Measurements from ENCODE around the gene KCNA2.
A peak's percentile ranks its signal among the peaks of the same experiment; 100 is the strongest.

Gene KCNA2

DNA sequence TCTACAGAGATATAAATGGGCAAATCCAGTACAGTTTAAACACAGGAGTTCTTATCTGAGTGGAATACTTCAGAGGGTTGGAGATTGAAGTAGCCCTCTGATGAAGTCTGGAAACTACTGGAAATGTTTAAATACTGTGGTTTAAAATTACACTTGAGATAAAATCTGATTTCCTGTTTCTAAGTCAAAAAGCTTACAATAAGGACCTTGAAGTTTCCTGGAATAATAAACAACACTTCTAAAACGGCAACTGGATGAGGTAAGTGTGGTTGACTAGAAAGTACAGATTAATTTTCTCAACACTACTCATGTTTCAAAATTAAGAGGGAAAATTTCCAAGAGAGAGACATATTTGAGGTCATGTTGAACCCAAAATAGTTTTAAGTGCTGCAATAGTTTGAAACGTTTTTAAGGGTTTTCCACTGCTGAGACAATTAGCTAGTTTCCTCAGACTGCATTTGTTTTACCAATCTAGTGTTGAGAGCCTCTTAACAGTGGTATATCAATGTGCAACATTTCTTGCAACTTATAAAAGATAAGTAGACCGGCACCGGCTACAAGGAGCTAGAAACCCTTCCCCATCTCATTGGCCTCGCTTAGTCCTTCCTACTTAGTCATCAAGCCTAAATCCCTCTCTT is 41.2 kb upstream of the KCNA2 start (continued):
- TF ChIP-seq ZSCAN23 (tag by site-specific recombination; IDR thresholded peaks at IDR 0.05) (peak; percentile 98), ZNF626 (tag by site-specific recombination; IDR thresholded peaks at IDR 0.05) (no peak), GFI1B (tag by site-specific recombination; IDR thresholded peaks at IDR 0.05) (peak; percentile 97), ZEB2 (tag by site-specific recombination; IDR thresholded peaks at IDR 0.05) (peak; percentile 96), TCF7L2 (IDR thresholded peaks at IDR 0.05; ENCODE audit: borderline replicate concordance, low read depth, low read length) (peak; percentile 97), ZNF670 (tag by site-specific recombination; IDR thresholded peaks at IDR 0.05; ENCODE audit: low read depth) (no peak), ZNF169 (tag by site-specific recombination; IDR thresholded peaks at IDR 0.05) (no peak), ZNF624 (tag by site-specific recombination; IDR thresholded peaks at IDR 0.05) (no peak), ZNF549 (tag by site-specific recombination; IDR thresholded peaks at IDR 0.05) (no peak), ZNF391 (tag by site-specific recombination; IDR thresholded peaks at IDR 0.05; ENCODE audit: borderline replicate concordance, low read depth) (peak; percentile 86; the same call in 1 of the 2 replicates), ZNF561 (tag by site-specific recombination; IDR thresholded peaks at IDR 0.05; ENCODE audit: borderline replicate concordance) (0 out of 2 replicates have a peak, but pooled peaks have one; percentile 46), IKZF3 (tag by site-specific recombination; IDR thresholded peaks at IDR 0.05) (0 out of 2 replicates have a peak, but pooled peaks have one; percentile 36), KLF16 (tag by site-specific recombination; IDR thresholded peaks at IDR 0.05) (no peak), ZNF174 (tag by site-specific recombination; IDR thresholded peaks at IDR 0.05) (peak; percentile 84; the same call in 1 of the 2 replicates), BCL11A (tag by site-specific recombination; IDR thresholded peaks at IDR 0.05; ENCODE audit: low read depth) (peak; percentile 97), ZNF248 (tag by site-specific recombination; IDR thresholded peaks at IDR 0.05) (no peak), SP2 (tag by site-specific recombination; IDR thresholded peaks at IDR 0.05) (peak; percentile 42), ZNF223 (tag by site-specific recombination; IDR thresholded peaks at IDR 0.05) (peak; percentile 7; the same call in 1 of the 2 replicates), FEZF1 (tag by site-specific recombination; IDR thresholded peaks at IDR 0.05) (peak; percentile 98), ZNF514 (tag by site-specific recombination; IDR thresholded peaks at IDR 0.05) (no peak), ZNF404 (tag by site-specific recombination; IDR thresholded peaks at IDR 0.05) (no peak), ZNF133 (tag by site-specific recombination; IDR thresholded peaks at IDR 0.05) (no peak), ZNF529 (tag by site-specific recombination; IDR thresholded peaks at IDR 0.05; ENCODE audit: insufficient replicate concordance) (no peak), ZNF155 (tag by site-specific recombination; IDR thresholded peaks at IDR 0.05) (no peak)
- TF ChIP-seq, protein P1, sequence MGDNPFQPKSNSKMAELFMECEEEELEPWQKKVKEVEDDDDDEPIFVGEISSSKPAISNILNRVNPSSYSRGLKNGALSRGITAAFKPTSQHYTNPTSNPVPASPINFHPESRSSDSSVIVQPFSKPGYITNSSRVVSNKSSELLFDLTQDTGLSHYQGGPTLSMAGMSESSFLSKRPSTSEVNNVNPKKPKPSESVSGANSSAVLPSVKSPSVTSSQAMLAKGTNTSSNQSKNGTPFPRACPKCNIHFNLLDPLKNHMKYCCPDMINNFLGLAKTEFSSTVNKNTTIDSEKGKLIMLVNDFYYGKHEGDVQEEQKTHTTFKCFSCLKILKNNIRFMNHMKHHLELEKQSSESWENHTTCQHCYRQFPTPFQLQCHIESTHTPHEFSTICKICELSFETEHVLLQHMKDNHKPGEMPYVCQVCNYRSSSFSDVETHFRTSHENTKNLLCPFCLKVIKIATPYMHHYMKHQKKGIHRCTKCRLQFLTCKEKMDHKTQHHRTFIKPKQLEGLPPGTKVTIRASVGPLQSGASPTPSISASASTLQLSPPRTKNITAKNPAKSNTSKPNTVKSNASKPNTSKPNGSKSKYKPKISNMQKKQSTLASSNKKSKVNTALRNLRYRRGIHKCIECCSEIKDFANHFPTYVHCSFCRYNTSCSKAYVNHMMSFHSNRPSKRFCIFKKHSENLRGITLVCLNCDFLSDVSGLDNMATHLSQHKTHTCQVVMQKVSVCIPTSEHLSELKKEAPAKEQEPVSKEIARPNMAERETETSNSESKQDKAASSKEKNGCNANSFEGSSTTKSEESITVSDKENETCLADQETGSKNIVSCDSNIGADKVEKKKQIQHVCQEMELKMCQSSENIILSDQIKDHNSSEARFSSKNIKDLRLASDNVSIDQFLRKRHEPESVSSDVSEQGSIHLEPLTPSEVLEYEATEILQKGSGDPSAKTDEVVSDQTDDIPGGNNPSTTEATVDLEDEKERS (tag by site-specific recombination; IDR thresholded peaks at IDR 0.05) = no peak
- TF ChIP-seq, protein P2, sequence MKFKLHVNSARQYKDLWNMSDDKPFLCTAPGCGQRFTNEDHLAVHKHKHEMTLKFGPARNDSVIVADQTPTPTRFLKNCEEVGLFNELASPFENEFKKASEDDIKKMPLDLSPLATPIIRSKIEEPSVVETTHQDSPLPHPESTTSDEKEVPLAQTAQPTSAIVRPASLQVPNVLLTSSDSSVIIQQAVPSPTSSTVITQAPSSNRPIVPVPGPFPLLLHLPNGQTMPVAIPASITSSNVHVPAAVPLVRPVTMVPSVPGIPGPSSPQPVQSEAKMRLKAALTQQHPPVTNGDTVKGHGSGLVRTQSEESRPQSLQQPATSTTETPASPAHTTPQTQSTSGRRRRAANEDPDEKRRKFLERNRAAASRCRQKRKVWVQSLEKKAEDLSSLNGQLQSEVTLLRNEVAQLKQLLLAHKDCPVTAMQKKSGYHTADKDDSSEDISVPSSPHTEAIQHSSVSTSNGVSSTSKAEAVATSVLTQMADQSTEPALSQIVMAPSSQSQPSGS (tag by site-specific recombination; IDR thresholded peaks at IDR 0.05; ENCODE audit: low read depth) = peak; percentile 72
- TF ChIP-seq, protein P3, sequence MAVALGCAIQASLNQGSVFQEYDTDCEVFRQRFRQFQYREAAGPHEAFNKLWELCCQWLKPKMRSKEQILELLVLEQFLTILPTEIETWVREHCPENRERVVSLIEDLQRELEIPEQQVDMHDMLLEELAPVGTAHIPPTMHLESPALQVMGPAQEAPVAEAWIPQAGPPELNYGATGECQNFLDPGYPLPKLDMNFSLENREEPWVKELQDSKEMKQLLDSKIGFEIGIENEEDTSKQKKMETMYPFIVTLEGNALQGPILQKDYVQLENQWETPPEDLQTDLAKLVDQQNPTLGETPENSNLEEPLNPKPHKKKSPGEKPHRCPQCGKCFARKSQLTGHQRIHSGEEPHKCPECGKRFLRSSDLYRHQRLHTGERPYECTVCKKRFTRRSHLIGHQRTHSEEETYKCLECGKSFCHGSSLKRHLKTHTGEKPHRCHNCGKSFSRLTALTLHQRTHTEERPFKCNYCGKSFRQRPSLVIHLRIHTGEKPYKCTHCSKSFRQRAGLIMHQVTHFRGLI (tag by site-specific recombination; IDR thresholded peaks at IDR 0.05) = peak; percentile 67; the same call in 1 of the 2 replicates
- TF ChIP-seq, protein P4, sequence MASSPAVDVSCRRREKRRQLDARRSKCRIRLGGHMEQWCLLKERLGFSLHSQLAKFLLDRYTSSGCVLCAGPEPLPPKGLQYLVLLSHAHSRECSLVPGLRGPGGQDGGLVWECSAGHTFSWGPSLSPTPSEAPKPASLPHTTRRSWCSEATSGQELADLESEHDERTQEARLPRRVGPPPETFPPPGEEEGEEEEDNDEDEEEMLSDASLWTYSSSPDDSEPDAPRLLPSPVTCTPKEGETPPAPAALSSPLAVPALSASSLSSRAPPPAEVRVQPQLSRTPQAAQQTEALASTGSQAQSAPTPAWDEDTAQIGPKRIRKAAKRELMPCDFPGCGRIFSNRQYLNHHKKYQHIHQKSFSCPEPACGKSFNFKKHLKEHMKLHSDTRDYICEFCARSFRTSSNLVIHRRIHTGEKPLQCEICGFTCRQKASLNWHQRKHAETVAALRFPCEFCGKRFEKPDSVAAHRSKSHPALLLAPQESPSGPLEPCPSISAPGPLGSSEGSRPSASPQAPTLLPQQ (tag by site-specific recombination; IDR thresholded peaks at IDR 0.05) = peak; percentile 96
- TF ChIP-seq, protein P5, sequence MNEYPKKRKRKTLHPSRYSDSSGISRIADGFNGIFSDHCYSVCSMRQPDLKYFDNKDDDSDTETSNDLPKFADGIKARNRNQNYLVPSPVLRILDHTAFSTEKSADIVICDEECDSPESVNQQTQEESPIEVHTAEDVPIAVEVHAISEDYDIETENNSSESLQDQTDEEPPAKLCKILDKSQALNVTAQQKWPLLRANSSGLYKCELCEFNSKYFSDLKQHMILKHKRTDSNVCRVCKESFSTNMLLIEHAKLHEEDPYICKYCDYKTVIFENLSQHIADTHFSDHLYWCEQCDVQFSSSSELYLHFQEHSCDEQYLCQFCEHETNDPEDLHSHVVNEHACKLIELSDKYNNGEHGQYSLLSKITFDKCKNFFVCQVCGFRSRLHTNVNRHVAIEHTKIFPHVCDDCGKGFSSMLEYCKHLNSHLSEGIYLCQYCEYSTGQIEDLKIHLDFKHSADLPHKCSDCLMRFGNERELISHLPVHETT (tag by site-specific recombination; IDR thresholded peaks at IDR 0.05) = peak; percentile 95
- TF ChIP-seq, protein P6, sequence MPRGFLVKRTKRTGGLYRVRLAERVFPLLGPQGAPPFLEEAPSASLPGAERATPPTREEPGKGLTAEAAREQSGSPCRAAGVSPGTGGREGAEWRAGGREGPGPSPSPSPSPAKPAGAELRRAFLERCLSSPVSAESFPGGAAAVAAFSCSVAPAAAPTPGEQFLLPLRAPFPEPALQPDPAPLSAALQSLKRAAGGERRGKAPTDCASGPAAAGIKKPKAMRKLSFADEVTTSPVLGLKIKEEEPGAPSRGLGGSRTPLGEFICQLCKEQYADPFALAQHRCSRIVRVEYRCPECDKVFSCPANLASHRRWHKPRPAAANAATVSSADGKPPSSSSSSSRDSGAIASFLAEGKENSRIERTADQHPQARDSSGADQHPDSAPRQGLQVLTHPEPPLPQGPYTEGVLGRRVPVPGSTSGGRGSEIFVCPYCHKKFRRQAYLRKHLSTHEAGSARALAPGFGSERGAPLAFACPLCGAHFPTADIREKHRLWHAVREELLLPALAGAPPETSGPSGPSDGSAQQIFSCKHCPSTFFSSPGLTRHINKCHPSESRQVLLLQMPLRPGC (tag by site-specific recombination; IDR thresholded peaks at IDR 0.05) = peak; percentile 98
